Endothelial cell of umbilical vein (primary cell): ENCODE measurements around the gene KRT3. TPM values are rescaled to one million over a fixed set of nuclear protein-coding genes. Genes with fewer than 3 reads are reported as not detected.

Experiments
- BruUV-seq: library from RNA; stranded (reverse); fragments of 400-500 nt; replicated peaks from 2 replicates; lab custom pipeline; 2021; lab: Mats Ljungman, UMichigan
- CTCF ChIA-PET: fragments of 300-600, 350-600 bp; sonication (Branson Sonifier 250); formaldehyde crosslinking; loops from one replicate; lab custom pipeline; 2021; ENCODE audit warnings: antibody characterized with exemption, inconsistent platforms; lab: Charles Lee
- POLR2A ChIA-PET: fragments of 300-600, 350-600 bp; sonication (Branson Sonifier 250); formaldehyde crosslinking; loops from one replicate; lab custom pipeline; 2021; ENCODE audit warnings: antibody characterized with exemption, inconsistent platforms; lab: Charles Lee
- DNase-seq: peaks from one replicate; pipeline ENCODE4 v3.0.0-alpha.2; 2011; ENCODE audit warnings: low read depth, low spot score
- FAIRE-seq: peaks from 2 replicates; lab custom pipeline; 2011; peaks lifted over from hg19 to GRCh38; lab: Jason Lieb, UNC
- H2AFZ ChIP-seq: 2 replicates; pipeline ENCODE4 v1.6.0; 2012; ENCODE audit warnings: low read depth, low read length, control low read depth, inconsistent platforms
- H3K27ac ChIP-seq: 2 replicates; pipeline ENCODE4 v1.5.1; 2011; ENCODE audit warnings: low read depth, mild to moderate bottlenecking, control low read depth, low read length, moderate library complexity; ENCODE audit not compliant: insufficient read depth
- H3K27me3 ChIP-seq, 2 experiments: 2 replicates each; pipeline versions ENCODE4 v1.6.0 to v1.6.1; 2011; ENCODE audit warnings: low read length in 2 of 2, mixed read lengths in 1 of 2; ENCODE audit not compliant: control insufficient read depth in 2 of 2, insufficient read depth in 2 of 2
- H3K36me3 ChIP-seq, 2 experiments: 2 replicates in 1 of 2; 3 replicates in 1 of 2; pipeline ENCODE4 v1.5.1; 2011; ENCODE audit warnings: low read length in 2 of 2, mild to moderate bottlenecking in 1 of 2, moderate library complexity in 1 of 2; ENCODE audit not compliant: control insufficient read depth in 2 of 2, insufficient read depth in 2 of 2; ENCODE audit errors: extremely low read depth in 1 of 2
- H3K4me1 ChIP-seq: 3 replicates; pipeline ENCODE4 v1.5.1; 2011; ENCODE audit warnings: mild to moderate bottlenecking, low read length; ENCODE audit not compliant: control insufficient read depth, insufficient read depth; ENCODE audit errors: extremely low read depth
- H3K4me2 ChIP-seq: 2 replicates; pipeline ENCODE4 v1.6.1; 2011; ENCODE audit warnings: low read length, control low read depth, mixed read lengths; ENCODE audit not compliant: insufficient read depth
- H3K4me3 ChIP-seq, 3 experiments: fragments of 200-600 bp in 1 of 3; sonication (generic), shearing (Covaris generic) in 1 of 3; replicated peaks in 1 of 3; 2 replicates each; pipeline ENCODE4 v1.5.1; 2011 to 2016; ENCODE audit warnings: control low read depth in 3 of 3, low read length in 3 of 3, mild to moderate bottlenecking in 2 of 3, inconsistent platforms in 1 of 3, low read depth in 1 of 3, moderate library complexity in 1 of 3; ENCODE audit not compliant: insufficient read depth in 1 of 3
- H3K79me2 ChIP-seq: 2 replicates; pipeline ENCODE4 v1.6.0; 2012; ENCODE audit warnings: low read length, inconsistent platforms; ENCODE audit not compliant: control insufficient read depth, insufficient read depth
- H3K9ac ChIP-seq: replicated peaks from 2 replicates; pipeline ENCODE3; 2011; ENCODE audit warnings: low read length, control low read depth; ENCODE audit not compliant: insufficient read depth; ENCODE audit errors: extremely low read depth
- H3K9me1 ChIP-seq: replicated peaks from 3 replicates; pipeline ENCODE4 v1.6.0; 2011; ENCODE audit warnings: mild to moderate bottlenecking, low read length; ENCODE audit not compliant: control insufficient read depth, insufficient read depth; ENCODE audit errors: extremely low read depth
- H3K9me3 ChIP-seq: replicated peaks from 2 replicates; pipeline ENCODE4 v1.5.1; 2012; ENCODE audit warnings: low read length, inconsistent platforms; ENCODE audit not compliant: control insufficient read depth, insufficient read depth
- H4K20me1 ChIP-seq: replicated peaks from 2 replicates; pipeline ENCODE3; 2011; ENCODE audit warnings: mild to moderate bottlenecking, low read length; ENCODE audit not compliant: control insufficient read depth, insufficient read depth; ENCODE audit errors: extremely low read depth
- CTCF ChIP-seq, 2 donors: IDR thresholded peaks; 1 replicate in 1 of 2; 2 replicates in 1 of 2; pipeline ENCODE4 v1.5.1; 2011; ENCODE audit warnings: low read length in 2 of 2, mild to moderate bottlenecking in 2 of 2, moderate library complexity in 2 of 2, control low read depth in 1 of 2, inconsistent platforms in 1 of 2, low read depth in 1 of 2; ENCODE audit not compliant: insufficient read depth in 1 of 2; ENCODE audit errors: extremely low read depth in 1 of 2
- EZH2 ChIP-seq: IDR thresholded peaks from 2 replicates; pipeline ENCODE4 v1.6.1; 2012; ENCODE audit warnings: borderline replicate concordance, low read depth, mild to moderate bottlenecking, moderate library complexity, low read length, inconsistent platforms; ENCODE audit not compliant: severe bottlenecking
- FOS ChIP-seq: IDR thresholded peaks from 2 replicates; pipeline ENCODE4 v1.6.1; 2011; ENCODE audit warnings: mild to moderate bottlenecking, low read length, moderate library complexity, borderline replicate concordance; ENCODE audit not compliant: insufficient read depth
- JUN ChIP-seq: IDR thresholded peaks from 2 replicates; pipeline ENCODE4 v1.6.1; 2011; ENCODE audit warnings: borderline replicate concordance, low read depth; ENCODE audit not compliant: insufficient read length, insufficient read depth
- MYC ChIP-seq: IDR thresholded peaks from one replicate; pipeline ENCODE4 v1.6.1; 2011; ENCODE audit warnings: mild to moderate bottlenecking, low read depth, low read length
- POLR2AphosphoS5 ChIP-seq: IDR thresholded peaks from 2 replicates; pipeline ENCODE4 v1.6.1; 2012; ENCODE audit warnings: low read depth, mild to moderate bottlenecking, control low read depth, low read length, moderate library complexity; ENCODE audit not compliant: insufficient read depth
- dilution Hi-C: fragments of 300-500 bp; cut with MboI; formaldehyde crosslinking; loops from one replicate; pipeline ENCODE4 v1.15.0; 2019; ENCODE audit warnings: low sequenced_read_pairs; ENCODE audit not compliant: extremely low pct_ligation_motif_present
- intact Hi-C: fragments of 100-400 bp; cut with micrococcal nuclease; formaldehyde crosslinking; loops from one replicate; pipeline ENCODE4 v1.10.0; 2022
- polyA plus RNA-seq, 4 experiments: library from polyadenylated mRNA; depleted of rRNA in 3 of 4; stranded (reverse) in 3 of 4; unstranded in 1 of 4; fragments of >200 nt; gene quantifications; 2 replicates each; pipeline versions ENCODE4 v1.2.1 to v1.2.3, GENCODE V29; 2011 to 2012; ENCODE audit warnings: missing spikeins in 1 of 4
- total RNA-seq: library from RNA; stranded (reverse); gene quantifications from 2 replicates; pipeline ENCODE4 v1.2.3, GENCODE V29; 2021
- TF ChIP-seq, protein P1 (sequence below): IDR thresholded peaks from 2 replicates; pipeline ENCODE4 v1.6.1; 2011; ENCODE audit not compliant: insufficient read depth, insufficient read length

The KRT3 gene
- total and polyA plus RNA-seq, 2 donors (not counting 3 experiments of a cell fraction or from before 2014, with no cell fraction given), result not detected

DNA sequence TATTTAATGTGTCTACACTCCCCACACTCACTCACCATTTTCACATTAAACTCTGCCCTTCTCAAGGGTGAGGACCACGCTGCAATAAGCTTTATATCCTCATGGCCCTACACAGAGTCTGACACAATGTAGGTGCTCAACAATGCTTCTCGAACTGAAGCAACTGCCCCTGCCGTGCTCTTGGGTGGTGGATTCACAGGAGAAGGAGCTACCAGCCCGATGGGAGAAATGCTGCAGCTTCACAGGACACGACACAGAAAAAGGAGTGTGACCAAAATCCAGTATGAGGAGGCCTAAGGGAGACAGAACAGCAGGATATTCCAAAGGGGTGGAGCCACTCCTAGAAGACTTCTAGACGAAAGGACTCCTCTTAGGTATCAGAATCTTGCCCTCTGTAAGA, 6.5 kb upstream of the KRT3 start:
- H4K20me1 ChIP-seq, result no peaks in the 10 kb centered on the region
- H3K9me3 ChIP-seq, result no peaks in the 10 kb centered on the region
- H3K27me3 ChIP-seq, result peaks cover 0 to 8% of the 10 kb centered on the region in 2 experiments
- dilution Hi-C loops, result no loop called here
- intact Hi-C loops, result no loop called here
- ChIA-PET CTCF (no interaction called here), POLR2A (no interaction called here)
- H3K27ac ChIP-seq, result no peak overlapping the region
- FAIRE-seq, result no peak
- H3K79me2 ChIP-seq, result no peaks in the 10 kb centered on the region
- no peak for DNase-seq
- H3K4me2 ChIP-seq, result no peak overlapping the region
- H2AFZ ChIP-seq, result no peak overlapping the region
- no peaks in the 10 kb centered on the region for H3K9me1 ChIP-seq
- TF ChIP-seq POLR2AphosphoS5, result no peak
- no peak for TF ChIP-seq MYC
- TF ChIP-seq CTCF (IDR thresholded peaks at IDR 0.05; ENCODE audit: extremely low read depth in 1 of 2, insufficient read depth in 1 of 2, low read depth in 1 of 2, low read length in 2 of 2), result no peak
- no peak for TF ChIP-seq JUN
- no peak for TF ChIP-seq FOS
- no peak for TF ChIP-seq EZH2
- TF ChIP-seq, protein P1, sequence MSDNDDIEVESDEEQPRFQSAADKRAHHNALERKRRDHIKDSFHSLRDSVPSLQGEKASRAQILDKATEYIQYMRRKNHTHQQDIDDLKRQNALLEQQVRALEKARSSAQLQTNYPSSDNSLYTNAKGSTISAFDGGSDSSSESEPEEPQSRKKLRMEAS, result no peak
- no peaks in the 10 kb centered on the region for H3K36me3 ChIP-seq
- no peak overlapping the region for H3K9ac ChIP-seq
- no TSS peak for BruUV-seq
- H3K4me3 ChIP-seq, result no peak overlapping the region
- no peaks in the 10 kb centered on the region for H3K4me1 ChIP-seq
